ENCODE data around the gene HDAC8.
"Not testable (repeated sequence)": the region's sequence is repeated elsewhere in the genome, so short reads cannot be mapped to it uniquely, and the experiment has no call there.

HDAC8 gene

GRCh38 chrX:72532366-72532765 is 40.3 kb downstream of the HDAC8 start:
- ChIA-PET CTCF (no interaction called here), POLR2A (no interaction called here)
- no peak for TF ChIP-seq CTCF (IDR thresholded peaks at IDR 0.05; ENCODE audit: control extremely low read depth, extremely low read depth, low read depth, missing control alignments)
- DNase-seq (ENCODE audit: extremely low spot score), result no peak

- CTCF ChIA-PET, result no interaction called here
- no peak for DNase-seq (ENCODE audit: extremely low spot score)
- POLR2A ChIA-PET, result no interaction called here
- TF ChIP-seq CTCF (IDR thresholded peaks at IDR 0.05; ENCODE audit: control extremely low read depth, extremely low read depth, low read depth, missing control alignments), result no peak
Observed at GRCh38 chrX:72526534-72527508, 45.8 kb downstream of the HDAC8 start.

DNA sequence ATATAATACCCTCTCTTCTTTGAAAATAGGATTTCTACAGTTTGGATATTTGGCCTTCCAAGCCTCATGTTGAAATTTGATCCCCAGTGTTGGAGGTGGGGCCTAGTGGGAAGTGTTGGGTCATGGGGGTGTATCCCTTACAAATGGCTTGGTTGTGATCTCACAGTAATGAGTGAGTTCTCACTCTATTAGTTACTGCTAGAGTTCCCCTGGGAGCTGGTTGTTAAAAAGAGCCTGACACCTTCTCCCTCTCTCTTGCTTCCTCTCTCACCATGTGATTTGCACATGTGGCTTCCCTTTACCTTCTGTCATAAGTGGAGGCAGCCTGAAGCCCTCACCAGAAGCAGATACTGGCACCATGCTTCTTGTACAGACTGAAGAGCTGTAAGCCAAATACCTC is 73.9 kb downstream of the HDAC8 start:
- ChIA-PET POLR2A (no interaction called here), CTCF (no interaction called here)
- DNase-seq (ENCODE audit: extremely low spot score), result no peak
- TF ChIP-seq CTCF (IDR thresholded peaks at IDR 0.05; ENCODE audit: control extremely low read depth, extremely low read depth, low read depth, missing control alignments), result no peak

DNA sequence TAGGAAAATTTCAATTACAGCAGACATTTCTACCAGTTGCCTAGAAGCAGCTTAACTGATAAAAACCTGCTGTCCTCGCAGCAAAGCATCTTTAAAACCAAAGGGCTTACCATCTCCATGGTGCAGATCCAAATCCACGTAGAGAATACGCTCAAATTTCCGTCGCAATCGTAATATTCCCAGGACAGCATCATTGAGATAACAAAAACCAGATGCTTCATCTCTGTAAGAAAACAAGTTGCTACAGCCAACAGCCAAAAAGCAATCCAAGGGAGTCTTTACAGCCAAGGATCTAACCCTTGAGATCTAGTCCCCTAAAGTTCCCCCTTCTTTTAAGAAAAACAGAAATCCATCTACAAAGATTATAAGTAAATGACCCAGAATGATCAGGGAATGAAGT is 77.6 kb downstream of the HDAC8 start:
- CTCF ChIA-PET, result no interaction called here
- TF ChIP-seq CTCF (IDR thresholded peaks at IDR 0.05; ENCODE audit: control extremely low read depth, extremely low read depth, low read depth, missing control alignments), result no peak

GRCh38 chrX:72492499-72492898 is 80.1 kb downstream of the HDAC8 start:
- CTCF ChIA-PET, result no interaction called here
- DNase-seq (ENCODE audit: extremely low spot score), result no peak
- TF ChIP-seq CTCF (IDR thresholded peaks at IDR 0.05; ENCODE audit: control extremely low read depth, extremely low read depth, low read depth, missing control alignments), result no peak
- POLR2A ChIA-PET, result no interaction called here

More for the DNA sequence above, 77.6 kb downstream of the HDAC8 start:
- no peak for DNase-seq (ENCODE audit: extremely low spot score)
- POLR2A ChIA-PET, result no interaction called here

DNA sequence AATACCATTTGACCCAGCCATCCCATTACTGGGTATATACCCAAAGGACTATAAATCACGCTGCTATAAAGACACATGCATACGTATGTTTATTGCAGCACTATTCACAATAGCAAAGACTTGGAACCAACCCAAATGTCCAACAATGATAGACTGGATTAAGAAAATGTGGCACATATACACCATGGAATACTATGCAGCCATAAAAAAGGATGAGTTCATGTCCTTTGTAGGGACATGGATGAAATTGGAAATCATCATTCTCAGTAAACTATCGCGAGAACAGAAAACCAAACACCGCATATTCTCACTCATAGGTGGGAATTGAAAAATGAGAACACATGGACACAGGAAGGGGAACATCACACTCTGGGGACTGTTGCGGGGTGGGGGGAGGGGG is 82.4 kb downstream of the HDAC8 start:
- POLR2A ChIA-PET; DNase-seq (ENCODE audit: extremely low spot score); CTCF ChIA-PET: not testable (repeated sequence)

DNA sequence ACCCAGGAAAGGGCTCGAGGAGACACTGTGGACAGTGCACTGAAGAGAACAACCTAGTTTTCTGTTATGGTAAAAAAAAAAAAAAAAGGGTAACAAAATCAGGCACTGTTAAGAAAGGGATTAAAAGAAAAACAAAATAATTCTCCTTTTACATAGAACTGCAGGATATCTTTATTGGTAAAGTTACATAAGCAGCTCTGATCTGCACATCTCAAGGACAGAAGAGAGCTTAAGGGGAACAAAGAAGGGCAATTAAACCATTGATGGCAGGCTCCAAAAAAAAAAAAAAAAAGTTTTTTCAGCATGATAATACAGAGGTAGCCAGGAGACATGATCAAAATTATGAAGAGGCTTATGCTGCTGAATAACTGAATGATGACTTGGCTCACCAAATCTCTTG is 85.0 kb downstream of the HDAC8 start:
- no peak for TF ChIP-seq CTCF (IDR thresholded peaks at IDR 0.05; ENCODE audit: control extremely low read depth, extremely low read depth, low read depth, missing control alignments)
- POLR2A ChIA-PET, result no interaction called here
- CTCF ChIA-PET, result no interaction called here
- DNase-seq (ENCODE audit: extremely low spot score), result no peak
